Measurements from ENCODE around the gene CDH4.

DNA sequence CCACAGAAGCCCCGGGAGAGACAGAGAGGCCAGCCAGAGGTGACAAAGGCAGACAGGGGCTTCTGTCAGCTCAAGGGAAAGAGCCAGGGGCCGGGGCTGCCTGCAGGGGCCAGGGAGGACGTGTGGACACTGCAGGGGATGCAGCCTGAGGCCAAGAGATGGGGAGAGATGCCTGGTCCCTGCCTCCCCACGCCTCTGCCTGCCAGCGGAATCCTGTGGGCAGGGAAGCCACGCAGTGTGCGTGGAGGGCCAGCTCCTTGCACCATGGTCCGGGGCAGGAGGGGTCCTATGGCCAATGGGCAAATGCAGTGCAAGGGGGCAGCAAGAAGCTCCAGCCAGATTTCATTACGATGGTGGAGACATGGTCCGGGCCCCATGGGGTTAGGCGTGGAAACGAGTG is 224.9 kb downstream of the CDH4 start:
- TF ChIP-seq, protein P1, sequence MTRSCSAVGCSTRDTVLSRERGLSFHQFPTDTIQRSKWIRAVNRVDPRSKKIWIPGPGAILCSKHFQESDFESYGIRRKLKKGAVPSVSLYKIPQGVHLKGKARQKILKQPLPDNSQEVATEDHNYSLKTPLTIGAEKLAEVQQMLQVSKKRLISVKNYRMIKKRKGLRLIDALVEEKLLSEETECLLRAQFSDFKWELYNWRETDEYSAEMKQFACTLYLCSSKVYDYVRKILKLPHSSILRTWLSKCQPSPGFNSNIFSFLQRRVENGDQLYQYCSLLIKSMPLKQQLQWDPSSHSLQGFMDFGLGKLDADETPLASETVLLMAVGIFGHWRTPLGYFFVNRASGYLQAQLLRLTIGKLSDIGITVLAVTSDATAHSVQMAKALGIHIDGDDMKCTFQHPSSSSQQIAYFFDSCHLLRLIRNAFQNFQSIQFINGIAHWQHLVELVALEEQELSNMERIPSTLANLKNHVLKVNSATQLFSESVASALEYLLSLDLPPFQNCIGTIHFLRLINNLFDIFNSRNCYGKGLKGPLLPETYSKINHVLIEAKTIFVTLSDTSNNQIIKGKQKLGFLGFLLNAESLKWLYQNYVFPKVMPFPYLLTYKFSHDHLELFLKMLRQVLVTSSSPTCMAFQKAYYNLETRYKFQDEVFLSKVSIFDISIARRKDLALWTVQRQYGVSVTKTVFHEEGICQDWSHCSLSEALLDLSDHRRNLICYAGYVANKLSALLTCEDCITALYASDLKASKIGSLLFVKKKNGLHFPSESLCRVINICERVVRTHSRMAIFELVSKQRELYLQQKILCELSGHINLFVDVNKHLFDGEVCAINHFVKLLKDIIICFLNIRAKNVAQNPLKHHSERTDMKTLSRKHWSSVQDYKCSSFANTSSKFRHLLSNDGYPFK (CRISPR knock-in tag; IDR thresholded peaks at IDR 0.05; ENCODE audit: borderline replicate concordance): no peak
- TF ChIP-seq, protein P2, sequence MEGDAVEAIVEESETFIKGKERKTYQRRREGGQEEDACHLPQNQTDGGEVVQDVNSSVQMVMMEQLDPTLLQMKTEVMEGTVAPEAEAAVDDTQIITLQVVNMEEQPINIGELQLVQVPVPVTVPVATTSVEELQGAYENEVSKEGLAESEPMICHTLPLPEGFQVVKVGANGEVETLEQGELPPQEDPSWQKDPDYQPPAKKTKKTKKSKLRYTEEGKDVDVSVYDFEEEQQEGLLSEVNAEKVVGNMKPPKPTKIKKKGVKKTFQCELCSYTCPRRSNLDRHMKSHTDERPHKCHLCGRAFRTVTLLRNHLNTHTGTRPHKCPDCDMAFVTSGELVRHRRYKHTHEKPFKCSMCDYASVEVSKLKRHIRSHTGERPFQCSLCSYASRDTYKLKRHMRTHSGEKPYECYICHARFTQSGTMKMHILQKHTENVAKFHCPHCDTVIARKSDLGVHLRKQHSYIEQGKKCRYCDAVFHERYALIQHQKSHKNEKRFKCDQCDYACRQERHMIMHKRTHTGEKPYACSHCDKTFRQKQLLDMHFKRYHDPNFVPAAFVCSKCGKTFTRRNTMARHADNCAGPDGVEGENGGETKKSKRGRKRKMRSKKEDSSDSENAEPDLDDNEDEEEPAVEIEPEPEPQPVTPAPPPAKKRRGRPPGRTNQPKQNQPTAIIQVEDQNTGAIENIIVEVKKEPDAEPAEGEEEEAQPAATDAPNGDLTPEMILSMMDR (CRISPR knock-in tag; IDR thresholded peaks at IDR 0.05): no peak
- TF ChIP-seq RFXAP (CRISPR knock-in tag; IDR thresholded peaks at IDR 0.05; ENCODE audit: borderline replicate concordance): no peak

Measured in HepG2 (cell line).